HG03439 (cell line): ENCODE data around the gene F8A3.
"Not testable (repeated sequence)": the region's sequence is repeated elsewhere in the genome, so short reads cannot be mapped to it uniquely, and the experiment has no call there.

Source experiments
- ATAC-seq: cut with Tn5 transposase; IDR thresholded peaks from one replicate; pipeline ENCODE4 v1.9.1; 2021; ENCODE audit warnings: mild to moderate bottlenecking, moderate library complexity; ENCODE audit not compliant: unreplicated experiment

The F8A3 gene

GRCh38 chrX:155458471-155458870 lies at the start of gene F8A3:
Gene F8A3 (minus strand): TSS chrX:155458620. CDS start chrX:155458600, 20 bp downstream.
- ATAC-seq = peak; percentile 82

GRCh38 chrX:155505296-155505695 lies 46.9 kb upstream of the F8A3 start:
- no peak for ATAC-seq

- not testable (repeated sequence) for ATAC-seq
Measured at GRCh38 chrX:155495134-155495533, 36.7 kb upstream of the F8A3 start.

- not testable (repeated sequence) for ATAC-seq
Measured at GRCh38 chrX:155491421-155491820, 33.0 kb upstream of the F8A3 start.

GRCh38 chrX:155477136-155477535 lies 18.7 kb upstream of the F8A3 start:
- not testable (repeated sequence) for ATAC-seq

GRCh38 chrX:155466269-155466938 lies 8.0 kb upstream of the F8A3 start:
- not testable (repeated sequence) for ATAC-seq

GRCh38 chrX:155460501-155460900 lies 2.1 kb upstream of the F8A3 start:
- ATAC-seq = not testable (repeated sequence)

- ATAC-seq = peak; percentile 50
Measured at GRCh38 chrX:155457761-155458447, 516 bp downstream of the F8A3 start.

- ATAC-seq = no peak
Measured at GRCh38 chrX:155441097-155441496, 17.3 kb downstream of the F8A3 start.

- ATAC-seq = no peak
Measured at GRCh38 chrX:155435744-155436112, 22.7 kb downstream of the F8A3 start.

GRCh38 chrX:155434906-155435743 lies 23.3 kb downstream of the F8A3 start:
- no peak for ATAC-seq

GRCh38 chrX:155417769-155418168 lies 40.7 kb downstream of the F8A3 start:
- ATAC-seq = no peak
